HG03097 (cell line): ENCODE measurements around the gene PAFAH1B1.
"Not testable (repeated sequence)": the region's sequence is repeated elsewhere in the genome, so short reads cannot be mapped to it uniquely, and the experiment has no call there.

Experiments used
- ATAC-seq: cut with Tn5 transposase; IDR thresholded peaks from one replicate; pipeline ENCODE4 v1.9.1; 2021; ENCODE audit not compliant: unreplicated experiment, low FRiP score

Gene PAFAH1B1

DNA sequence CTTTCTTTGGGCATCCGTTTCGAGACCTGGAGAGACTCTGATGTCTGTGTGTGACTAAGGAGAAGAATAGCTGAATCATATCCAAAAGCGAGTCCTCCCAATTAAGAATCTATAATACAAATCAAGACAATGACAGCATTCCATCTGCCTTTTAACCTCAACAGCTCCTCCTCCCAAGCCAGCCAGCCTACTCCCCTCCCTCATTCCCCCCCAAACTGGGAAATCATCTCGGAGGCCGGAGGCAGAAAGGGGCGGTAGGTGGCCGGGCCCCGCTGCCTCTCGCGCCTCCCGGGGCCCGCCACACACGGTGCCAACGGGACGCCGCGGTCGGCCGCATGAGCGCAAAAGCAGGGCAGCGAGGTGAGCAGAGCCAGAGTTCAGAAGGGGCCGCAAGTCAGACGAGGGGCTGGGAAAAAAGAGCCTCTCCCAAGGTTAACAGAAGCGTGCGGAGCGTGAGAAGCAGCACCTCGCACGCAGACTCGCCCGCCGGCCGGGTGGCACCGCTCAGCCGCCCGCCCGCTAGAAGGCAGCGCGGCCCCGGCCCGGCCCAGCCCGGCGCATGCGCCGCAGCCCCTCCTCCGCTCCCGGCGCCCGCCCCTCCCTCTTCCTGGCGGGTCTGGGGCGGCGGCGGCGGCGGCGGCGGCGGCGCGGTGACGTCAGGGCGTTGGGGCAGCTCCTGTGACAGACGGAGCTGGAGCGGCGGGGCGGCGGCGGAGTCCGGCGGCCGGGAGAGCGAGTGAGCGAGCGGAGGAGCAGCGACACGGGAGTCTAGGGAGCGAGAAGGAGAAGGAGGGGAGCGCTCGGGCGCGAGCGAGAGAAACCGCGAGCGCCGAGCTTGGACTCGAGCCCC lies at the start of gene PAFAH1B1:
TSS of gene PAFAH1B1 (plus strand) at position 684 of the 850 bp plus-strand sequence. CDS start 44,635 bp downstream, outside the sequence.
- ATAC-seq: peak; percentile 84

DNA sequence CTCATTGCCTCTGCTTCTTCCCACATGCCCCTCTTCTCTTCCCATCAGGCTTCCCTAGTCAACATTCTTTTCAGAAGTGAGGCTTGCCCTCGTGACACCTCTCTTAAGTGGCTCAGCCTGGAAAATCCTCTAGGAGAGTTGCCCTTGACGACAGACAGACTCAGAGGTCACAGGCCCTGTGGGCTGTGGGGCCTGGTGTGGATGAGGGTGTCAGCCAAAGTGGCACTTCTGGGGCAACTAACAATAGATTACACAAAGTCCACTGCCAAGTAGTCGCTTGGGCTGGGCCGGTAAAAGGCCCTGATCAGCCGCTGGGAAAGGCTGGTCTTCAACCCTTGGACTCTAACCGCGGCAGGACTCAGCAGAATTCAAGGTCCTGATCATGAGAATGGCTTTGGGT lies 48.1 kb upstream of the PAFAH1B1 start:
- ATAC-seq: no peak

DNA sequence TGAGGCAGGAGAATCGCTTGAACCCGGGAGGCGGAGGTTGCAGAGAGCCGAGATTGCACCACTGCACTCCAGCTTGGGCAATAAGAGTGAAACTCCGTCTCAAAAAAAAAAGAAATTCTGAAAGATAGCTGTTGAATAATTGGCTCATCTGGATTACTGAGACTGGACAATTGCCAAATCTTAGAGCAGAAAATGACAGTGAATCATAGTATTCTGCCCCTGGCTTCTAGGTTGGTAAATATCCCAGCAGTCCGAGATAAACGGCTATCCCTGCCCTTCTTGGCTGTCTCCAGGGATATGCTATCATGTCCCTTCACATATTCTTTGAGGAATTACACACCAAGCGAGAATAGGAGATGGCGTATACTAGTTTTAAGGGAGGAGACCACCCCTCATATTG lies 46.3 kb upstream of the PAFAH1B1 start:
- ATAC-seq: no peak

DNA sequence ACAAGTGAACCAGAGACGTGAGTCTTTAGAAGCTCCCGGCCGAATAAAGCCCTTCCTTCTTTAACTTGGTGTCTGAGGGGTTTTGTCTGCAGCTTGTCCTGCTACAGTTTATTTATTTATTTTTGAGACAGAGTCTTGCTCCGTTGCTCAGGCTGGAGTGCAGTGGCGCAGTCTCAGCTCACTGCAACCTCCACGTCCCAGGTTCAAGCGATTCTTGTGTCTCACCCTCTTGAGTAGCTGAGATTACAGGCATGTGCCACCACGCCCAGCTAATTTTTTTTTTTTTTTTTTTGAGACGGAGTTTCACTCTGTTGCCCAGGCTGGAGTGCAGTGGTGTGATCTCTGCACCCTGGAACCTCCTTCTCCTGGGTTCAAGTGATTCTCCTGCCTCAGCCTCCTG lies 45.4 kb upstream of the PAFAH1B1 start:
- not testable (repeated sequence) for ATAC-seq

DNA sequence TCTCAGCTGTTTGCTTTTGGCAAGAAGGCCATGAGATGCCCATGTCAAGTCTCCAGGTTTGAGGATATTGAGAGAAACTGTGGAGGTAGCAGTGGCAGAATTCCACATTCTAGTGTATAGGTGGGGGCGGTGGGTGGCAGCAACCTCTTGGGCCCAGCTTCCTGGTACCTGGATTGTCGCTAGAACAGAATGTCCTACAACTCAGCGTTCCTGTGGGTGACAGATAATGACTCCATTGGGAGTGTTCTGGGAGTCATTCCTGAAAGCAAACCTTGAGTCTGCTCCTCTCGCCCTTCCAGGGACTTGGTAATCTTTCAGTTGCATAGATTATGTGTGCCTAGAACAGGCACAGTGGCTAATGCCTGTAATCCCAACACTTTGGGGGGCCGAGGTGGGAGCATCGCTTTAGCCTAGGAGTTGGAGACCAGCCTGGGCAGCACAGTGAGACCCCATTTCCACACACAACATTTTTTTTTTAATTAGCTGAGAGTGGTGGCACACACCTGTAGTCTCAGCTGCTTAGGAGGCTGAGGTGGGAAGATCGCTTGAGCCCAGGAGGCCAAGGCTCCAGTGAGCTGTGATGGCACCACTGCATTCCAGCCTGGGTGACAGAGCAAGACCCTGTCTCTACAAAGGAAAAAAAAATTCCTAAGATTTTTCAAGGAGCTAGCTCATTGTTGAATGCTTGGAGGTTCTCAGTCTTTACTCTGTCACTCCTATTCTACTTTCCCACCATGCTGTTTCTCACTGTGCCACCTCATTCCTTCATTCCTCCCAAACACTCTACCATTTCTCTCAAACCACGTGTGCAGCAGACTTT lies 43.9 kb upstream of the PAFAH1B1 start:
- no peak for ATAC-seq

DNA sequence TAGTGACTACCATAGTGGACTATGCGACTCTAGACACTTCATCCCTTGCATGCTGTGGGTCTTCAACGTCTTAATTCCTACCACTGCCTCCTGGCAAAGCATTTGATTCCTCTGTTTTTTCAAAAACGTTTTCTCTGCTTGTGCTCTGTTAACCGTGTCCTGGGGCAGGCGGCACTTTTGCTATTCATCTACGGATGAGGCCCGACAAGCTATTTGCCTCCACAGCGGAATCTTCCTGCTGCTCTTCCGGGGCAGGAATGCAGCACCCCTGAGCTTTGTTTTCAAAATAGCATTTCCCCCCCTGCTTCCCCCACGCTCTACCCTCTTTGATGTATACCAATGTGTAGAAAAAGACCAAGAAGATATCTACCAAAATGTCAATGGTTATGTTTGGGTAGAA lies 42.0 kb upstream of the PAFAH1B1 start:
- ATAC-seq: no peak

DNA sequence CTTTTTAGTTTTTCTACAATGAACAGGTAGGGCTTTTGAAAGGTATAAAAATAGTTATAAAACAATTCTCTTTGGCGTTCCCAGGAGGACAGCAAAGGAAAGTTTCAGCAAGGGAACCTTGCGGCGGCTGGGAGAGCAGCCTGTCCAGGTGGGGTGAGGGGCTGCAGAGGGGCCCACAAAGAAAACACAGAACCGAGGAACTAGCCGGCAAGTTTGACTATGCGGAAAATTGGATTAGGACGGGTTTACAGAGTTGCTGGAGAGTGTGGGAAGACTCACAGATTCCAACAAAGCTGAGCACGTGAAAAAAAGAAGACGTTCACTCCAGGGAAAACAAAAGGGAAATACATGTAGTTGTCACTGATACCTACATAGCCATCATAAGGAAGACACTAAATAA lies 41.5 kb upstream of the PAFAH1B1 start:
- ATAC-seq: no peak

DNA sequence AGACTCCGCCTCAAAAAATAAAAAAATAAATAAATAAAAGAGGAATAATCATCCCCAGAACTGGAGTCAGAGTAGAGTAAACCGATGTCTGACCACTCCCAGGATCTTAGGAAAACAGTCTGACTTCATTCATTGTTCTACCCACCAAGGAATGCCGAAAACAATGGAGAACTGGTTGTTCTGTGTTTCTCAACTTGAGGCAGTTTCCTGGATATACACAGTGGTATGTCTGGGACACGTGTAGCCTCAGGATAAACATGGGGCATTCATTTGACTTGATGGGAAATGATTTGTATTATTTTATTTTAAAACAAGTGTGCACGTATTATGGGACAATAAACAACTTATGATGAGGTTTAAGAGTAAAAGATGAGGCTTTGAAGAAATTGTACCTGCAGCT lies 32.8 kb upstream of the PAFAH1B1 start:
- ATAC-seq: no peak

DNA sequence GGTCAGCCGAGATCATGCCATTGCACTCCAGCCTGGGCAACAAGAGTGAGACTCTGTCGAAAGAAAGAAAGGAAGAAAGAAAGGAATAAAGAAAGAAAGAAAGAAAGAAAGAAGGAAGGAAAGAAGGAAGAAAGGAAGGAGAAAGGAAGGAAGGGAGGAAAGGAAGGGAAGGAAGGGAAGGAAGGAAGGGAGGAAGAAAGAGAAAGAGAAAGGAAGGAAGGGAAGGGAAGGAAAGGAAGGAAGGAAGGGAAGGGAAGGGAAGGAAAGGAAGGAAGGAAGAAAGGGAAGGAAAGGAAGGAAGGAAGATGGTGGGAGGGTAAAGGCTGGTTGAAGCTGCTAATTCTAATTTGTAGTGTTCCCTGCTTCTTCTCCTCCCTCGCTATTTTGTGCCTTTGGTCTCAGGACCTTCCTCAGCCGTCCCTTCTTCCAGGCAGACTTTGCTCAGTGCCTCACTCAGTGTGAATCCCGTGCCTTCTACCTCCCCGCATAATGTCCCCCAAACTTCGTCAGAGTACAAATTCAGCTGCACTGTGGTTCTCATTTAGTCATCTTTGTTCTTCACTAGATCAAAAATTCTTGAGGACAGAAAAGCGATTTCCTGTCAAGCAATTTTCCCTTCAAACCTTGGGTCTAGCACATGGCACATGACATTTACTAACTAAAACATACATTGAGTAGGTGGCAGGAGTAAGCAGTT lies 31.1 kb upstream of the PAFAH1B1 start:
- no peak for ATAC-seq

DNA sequence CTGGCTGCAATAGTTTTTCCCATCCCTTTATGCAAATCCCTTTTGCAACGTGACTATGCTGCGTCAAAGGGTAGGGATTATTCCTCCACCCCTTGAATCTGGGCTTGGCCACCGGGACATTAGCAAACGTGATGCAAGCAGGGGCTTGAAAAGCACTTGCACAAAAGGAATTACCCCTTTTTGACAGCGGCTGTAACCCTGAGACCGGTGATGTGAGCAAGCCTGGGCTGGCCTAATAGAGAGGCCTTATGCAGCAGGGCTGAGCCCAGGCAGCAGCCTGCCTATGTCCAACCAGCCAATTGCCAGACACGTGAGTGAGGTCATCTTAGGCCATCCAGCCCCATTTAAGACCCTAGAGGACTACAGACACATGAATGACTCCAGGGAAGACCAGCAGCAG lies 30.4 kb upstream of the PAFAH1B1 start:
- no peak for ATAC-seq

DNA sequence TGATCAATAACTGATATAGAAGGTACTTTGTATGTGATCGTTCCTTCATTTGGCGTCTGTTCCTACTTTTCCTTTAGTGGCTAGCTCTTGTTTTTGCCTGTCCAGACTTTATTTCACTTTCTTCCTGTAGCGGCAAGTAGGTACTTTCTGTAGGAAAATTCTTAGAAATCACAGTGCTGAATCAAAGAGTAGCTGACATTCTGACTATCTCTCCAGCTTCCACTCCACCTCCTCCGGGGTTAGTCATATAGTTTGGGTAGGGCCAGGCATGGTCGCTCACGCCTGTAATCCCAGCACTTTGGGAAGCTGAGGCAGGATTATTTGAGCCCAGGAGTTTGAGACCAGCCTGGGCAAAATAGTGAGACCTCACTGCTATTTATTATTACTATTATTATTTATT lies 29.9 kb upstream of the PAFAH1B1 start:
- ATAC-seq: no peak

DNA sequence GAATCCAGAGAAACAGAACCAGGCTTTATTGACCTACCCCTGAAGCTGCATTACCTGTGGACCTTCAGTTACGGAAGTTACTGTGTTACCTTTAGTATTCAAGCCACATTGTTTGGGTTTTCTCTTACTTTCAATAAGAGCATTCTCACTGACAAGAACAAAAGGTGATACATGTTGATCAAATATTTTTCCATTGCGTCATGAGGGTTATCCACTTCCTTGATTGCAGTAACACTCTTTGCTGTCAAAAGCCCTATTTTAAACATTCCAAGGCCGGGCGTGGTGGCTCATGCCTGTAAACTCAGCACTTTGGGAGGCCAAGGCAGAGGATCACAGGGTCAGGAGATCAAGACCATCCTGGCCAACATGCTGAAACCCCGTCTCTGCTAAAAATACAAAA lies 28.6 kb upstream of the PAFAH1B1 start:
- no peak for ATAC-seq

DNA sequence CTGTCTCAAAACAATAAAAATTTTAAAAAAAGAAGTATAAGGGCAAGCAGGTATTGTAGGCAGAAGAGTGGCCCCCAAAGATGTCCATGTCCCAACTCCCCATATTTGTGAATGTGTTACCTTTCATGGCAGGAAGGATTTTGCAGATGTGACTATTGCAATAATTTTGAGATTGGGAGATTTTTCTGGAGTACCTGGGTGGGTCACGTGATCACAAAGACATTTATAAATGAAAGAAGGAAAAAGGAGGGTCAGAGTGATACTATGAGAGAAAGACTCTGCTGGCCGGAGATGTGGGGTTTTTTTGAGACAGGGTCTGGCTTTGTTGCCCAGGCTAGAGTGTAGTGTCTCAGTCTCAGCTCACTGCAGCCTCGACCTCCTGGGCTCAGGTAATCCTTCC lies 27.4 kb upstream of the PAFAH1B1 start:
- no peak for ATAC-seq

DNA sequence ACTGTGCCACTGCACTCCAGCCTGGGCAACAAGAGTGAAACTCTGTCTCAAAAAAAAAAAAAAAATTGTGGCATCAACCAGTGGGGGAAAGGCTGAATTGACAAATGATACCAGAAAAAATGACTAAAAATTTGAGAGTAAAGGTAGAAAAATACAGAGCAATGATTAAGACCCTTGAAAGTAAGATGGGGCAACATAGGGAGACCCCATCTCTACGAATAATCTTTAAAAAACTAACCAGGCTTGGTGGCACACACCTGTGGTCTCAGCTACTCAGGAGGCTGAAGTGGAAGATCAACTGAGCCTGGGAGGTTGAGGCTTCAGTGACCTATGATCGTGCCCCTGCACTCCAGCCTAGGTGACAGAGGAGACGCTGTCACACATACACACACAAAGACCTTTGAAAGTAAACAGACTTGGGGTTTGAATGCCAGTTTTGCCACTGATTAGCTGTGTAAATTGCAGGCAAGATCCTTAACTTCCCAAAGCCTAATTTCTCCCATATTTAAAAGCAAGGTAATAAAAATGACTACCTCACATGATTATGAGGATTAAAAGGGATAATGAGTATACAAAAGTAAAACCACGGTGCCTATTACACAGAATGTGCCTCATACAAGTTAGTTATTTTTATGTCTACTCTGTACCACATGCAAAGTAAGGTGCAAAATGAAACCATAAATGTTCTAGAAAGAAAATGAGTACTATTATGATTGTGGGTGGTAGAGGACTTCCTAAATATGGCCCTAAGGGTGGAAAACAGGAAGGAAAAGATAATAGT lies 21.7 kb upstream of the PAFAH1B1 start:
- ATAC-seq: peak; percentile 75

DNA sequence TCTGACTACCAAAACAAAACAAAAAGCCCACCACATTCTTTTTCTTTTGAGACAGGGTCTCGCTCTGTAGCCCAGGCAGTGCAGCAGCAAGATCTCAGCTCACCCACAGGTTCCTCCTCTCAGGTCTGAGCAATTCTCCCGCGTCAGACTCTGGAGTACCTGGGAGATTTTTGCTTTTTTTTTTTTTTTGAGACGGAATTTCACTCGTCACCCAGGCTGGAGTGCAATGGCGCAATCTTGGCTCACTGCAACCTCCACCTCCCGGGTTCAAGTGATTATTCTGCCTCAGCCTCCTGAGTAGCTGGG lies 21.2 kb upstream of the PAFAH1B1 start:
- ATAC-seq: peak; percentile 21

DNA sequence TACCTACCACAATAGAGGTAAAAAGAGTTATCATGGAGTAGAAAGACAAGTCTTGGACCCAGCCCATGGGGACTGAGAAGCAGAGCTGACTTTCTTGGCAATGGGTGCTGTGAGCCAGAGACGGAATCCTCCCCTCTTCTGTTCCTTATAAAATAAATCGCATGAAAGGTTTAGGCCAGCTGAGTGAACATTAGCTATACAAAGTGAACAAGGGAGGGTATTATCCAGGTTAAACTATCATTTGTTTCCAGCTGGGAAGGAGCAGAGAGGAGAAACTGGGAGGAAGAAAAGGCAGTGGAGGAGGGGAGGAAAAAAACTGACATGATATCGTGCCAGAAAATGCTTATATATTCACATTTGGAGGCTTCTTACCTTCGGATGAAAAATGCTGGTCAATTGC lies 13.3 kb upstream of the PAFAH1B1 start:
- no peak for ATAC-seq

DNA sequence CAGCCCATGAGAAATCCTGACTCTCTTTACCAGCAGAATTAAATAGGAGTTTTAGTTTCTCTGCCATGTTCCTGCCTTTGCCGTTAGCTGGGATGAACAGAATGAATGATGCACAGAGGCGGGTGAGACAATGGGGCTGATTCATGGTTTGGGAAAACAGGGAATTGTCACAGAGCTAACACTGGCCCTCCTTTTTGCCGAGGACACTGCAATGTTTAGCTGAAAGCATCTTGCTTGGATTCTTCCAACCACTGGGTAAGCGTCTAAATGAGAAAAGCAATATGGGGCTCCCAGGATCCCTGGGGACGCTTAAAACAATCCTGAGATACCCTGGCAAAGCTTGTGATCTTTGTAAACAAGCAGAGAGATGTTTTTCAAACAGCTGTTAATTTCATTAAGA lies 12.8 kb upstream of the PAFAH1B1 start:
- ATAC-seq: no peak

DNA sequence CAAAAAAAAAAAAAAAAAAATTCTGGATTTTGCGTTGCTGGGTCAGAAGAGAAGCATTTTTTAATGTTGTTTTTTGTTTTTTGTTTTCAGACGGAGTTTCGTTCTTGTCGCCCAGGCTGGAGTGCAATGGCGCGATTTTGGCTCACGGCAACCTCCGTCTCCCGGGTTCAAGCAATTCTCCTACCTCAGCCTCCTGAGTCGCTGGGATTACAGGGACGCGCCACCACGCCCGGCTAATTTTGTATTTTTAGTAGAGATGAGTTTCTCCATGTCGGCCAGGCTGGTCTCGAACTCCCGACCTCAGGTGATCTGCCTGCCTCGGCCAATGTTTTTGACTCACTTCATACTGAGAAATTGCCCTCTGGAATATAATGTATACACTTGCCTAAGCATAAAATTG lies 11.0 kb upstream of the PAFAH1B1 start:
- no peak for ATAC-seq

DNA sequence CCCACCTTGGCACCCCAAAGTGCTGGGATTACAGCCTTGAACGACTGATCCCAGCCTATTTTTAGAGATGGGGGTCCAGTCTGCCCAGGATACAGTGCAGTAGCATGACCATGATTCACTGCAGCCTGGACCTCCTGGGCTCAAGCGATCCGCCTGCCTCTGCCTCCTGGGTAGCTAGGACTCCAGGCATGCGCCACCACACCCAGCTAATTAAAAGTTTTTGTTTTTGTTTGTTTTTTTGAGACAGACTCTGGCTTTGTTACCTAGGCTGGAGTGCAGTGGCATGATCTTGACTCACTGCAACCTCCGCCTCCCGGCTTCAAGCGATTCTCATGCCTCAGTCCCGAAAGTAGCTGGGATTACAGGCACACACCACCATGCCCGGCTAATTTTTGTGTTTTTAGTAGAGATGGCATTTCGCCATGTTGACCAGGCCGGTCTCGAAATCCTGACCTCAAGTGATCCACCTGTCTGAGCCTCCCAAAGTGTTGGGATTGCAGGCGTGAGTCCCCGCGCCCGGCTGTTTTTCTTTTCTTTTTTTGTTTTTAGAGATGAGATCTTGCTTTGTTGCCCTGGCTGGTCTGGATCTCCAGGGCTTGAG lies 2.3 kb upstream of the PAFAH1B1 start:
- no peak for ATAC-seq
